ENCODE data around the gene RNASEH2A. TPM values are rescaled to one million over a fixed set of nuclear protein-coding genes. Genes with fewer than 3 reads are reported as not detected.
A peak's percentile ranks its signal among the peaks of the same experiment; 100 is the strongest.

Gene RNASEH2A
- total RNA-seq, result 1 to 10 TPM; 6.6 to 8.7 (median 7.4) TPM
- total RNA-seq (2013), result 11.9 TPM

DNA sequence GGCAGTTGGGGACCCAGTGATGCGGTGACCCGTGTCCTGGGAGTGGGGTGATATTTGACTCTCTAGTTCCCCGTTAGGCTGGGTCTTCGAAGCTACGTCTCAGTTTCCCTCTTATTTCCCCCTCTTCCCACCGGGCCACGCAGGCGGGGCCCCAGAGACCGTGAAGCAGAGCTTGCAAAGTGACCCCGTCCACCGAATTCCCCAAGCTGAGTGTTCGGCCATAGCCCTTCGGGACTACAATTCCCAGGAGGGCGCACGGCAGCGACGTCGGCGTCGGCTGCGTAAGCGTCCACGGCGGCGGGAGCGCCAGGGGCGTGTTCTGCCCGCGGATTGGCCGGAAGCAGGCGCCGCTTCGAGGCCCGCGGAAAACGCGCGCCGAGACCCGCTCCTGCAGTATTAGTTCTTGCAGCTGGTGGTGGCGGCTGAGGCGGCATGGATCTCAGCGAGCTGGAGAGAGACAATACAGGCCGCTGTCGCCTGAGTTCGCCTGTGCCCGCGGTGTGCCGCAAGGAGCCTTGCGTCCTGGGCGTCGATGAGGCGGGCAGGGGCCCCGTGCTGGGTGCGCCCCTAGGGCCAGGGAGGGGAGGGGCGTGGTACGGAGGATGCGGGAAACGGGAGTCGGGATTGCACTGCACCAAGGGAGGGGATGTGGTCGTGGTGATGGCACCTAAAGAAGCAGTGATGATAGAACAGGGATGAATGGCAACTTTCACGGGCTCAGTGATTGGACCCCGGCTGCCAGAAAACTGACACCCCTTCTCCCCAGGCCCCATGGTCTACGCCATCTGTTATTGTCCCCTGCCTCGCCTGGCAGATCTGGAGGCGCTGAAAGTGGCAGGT lies at the start of gene RNASEH2A:
Gene RNASEH2A, plus strand, starts transcription at position 343 of the 840 bp plus-strand sequence. Its CDS starts 90 bp downstream, at position 433.
- Mint-ChIP-seq H3K27ac (peak within 1 kb of the TSS; percentile 83 to 94), H3K36me3 (no peaks in the 10 kb centered on the region), H3K4me3 (peak within 1 kb of the TSS; percentile 93), H3K4me1 (peaks cover 17 to 26% of the 10 kb centered on the region in 2 donors), H3K9me3 (no peaks in the 10 kb centered on the region), H3K27me3 (ENCODE audit: low read depth in 2 of 2) (peaks cover 0 to 5% of the 10 kb centered on the region in 2 donors)
- ATAC-seq (peak; percentile 94 to 98 (median 96)), DNase-seq (peak; percentile 80 to 93)
- H3K27ac ChIP-seq (ENCODE audit: low read length), result peak within 1 kb of the TSS; percentile 72
- intact Hi-C loops (cut with micrococcal nuclease), result loop anchor here (5.0 kb wide), 1 partner anchor 36 kb away; no protein-coding TSS in a partner anchor
- H3K36me3 ChIP-seq (ENCODE audit: control insufficient read depth, insufficient read depth, low read length), result peaks cover 13% of the 10 kb centered on the region
- no peaks in the 10 kb centered on the region for H3K9me3 ChIP-seq (ENCODE audit: control insufficient read depth, insufficient read depth, low read length)
- TF ChIP-seq, protein P1, sequence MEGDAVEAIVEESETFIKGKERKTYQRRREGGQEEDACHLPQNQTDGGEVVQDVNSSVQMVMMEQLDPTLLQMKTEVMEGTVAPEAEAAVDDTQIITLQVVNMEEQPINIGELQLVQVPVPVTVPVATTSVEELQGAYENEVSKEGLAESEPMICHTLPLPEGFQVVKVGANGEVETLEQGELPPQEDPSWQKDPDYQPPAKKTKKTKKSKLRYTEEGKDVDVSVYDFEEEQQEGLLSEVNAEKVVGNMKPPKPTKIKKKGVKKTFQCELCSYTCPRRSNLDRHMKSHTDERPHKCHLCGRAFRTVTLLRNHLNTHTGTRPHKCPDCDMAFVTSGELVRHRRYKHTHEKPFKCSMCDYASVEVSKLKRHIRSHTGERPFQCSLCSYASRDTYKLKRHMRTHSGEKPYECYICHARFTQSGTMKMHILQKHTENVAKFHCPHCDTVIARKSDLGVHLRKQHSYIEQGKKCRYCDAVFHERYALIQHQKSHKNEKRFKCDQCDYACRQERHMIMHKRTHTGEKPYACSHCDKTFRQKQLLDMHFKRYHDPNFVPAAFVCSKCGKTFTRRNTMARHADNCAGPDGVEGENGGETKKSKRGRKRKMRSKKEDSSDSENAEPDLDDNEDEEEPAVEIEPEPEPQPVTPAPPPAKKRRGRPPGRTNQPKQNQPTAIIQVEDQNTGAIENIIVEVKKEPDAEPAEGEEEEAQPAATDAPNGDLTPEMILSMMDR (IDR thresholded peaks at IDR 0.05), result no peak
- peaks cover 27% of the 10 kb centered on the region for H3K4me1 ChIP-seq (ENCODE audit: control insufficient read depth, insufficient read depth, low read length)
- peaks cover 4% of the 10 kb centered on the region for H3K27me3 ChIP-seq (ENCODE audit: control insufficient read depth, insufficient read depth, low read length)
- H3K4me3 ChIP-seq (ENCODE audit: low read length), result peak within 1 kb of the TSS; percentile 93
- 4% methylated on average over 64 of the region's 66 CpGs for WGBS (ENCODE audit: insufficient coverage)

DNA sequence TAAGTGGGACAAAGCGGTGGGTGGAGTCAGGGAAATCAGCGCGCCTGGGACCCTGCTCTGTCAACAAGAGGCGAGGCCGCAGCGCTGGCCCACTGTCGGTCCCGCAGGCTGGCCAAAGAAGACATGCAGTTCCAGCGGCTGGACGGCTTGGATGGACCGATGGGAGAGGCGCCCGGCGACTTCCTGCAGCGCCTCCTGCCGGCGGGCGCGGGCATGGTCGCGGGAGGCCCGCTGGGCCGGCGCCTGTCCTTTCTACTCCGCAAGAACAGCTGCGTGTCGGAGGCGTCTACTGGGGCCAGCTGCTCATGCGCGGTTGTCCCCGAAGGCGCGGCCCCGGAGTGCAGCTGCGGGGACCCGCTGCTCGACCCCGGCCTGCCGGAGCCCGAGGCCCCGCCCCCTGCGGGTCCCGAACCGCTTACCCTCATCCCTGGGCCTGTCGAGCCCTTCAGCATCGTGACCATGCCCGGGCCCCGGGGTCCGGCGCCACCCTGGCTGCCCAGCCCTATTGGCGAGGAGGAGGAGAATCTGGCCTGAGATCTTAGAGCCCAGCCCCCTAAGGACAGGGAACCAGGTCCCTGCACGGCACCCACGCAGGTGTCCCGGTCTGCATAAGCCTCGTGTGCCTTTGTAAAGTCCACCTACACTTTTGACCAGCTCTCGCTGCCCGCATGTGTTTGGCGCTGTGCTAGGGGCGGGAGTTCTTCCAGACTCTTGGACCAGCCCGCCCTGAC lies 48.7 kb upstream of the RNASEH2A start:
- Mint-ChIP-seq H3K9me3 (no peaks in the 10 kb centered on the region), H3K27ac (no peak overlapping the region), H3K27me3 (ENCODE audit: low read depth in 2 of 2) (peaks cover 0 to 9% of the 10 kb centered on the region in 2 donors), H3K4me1 (peaks cover 0 to 5% of the 10 kb centered on the region in 2 donors), H3K36me3 (no peaks in the 10 kb centered on the region), H3K4me3 (no peak overlapping the region)
- Histone ChIP-seq H3K9me3 (ENCODE audit: control insufficient read depth, insufficient read depth, low read length) (no peaks in the 10 kb centered on the region), H3K4me3 (ENCODE audit: low read length) (no peak overlapping the region), H3K4me1 (ENCODE audit: control insufficient read depth, insufficient read depth, low read length) (peaks cover 9% of the 10 kb centered on the region), H3K27ac (ENCODE audit: low read length) (no peak overlapping the region), H3K27me3 (ENCODE audit: control insufficient read depth, insufficient read depth, low read length) (peaks cover 2% of the 10 kb centered on the region), H3K36me3 (ENCODE audit: control insufficient read depth, insufficient read depth, low read length) (no peaks in the 10 kb centered on the region)
- TF ChIP-seq, protein P1 (IDR thresholded peaks at IDR 0.05), result peak; percentile 83
- ATAC-seq, result peak; percentile 80 to 83 (median 82)
- WGBS (ENCODE audit: insufficient coverage), result 13% methylated on average over 60 of the region's 60 CpGs
- peak; percentile 70 to 77 for DNase-seq
- intact Hi-C loops (cut with micrococcal nuclease), result loop anchor here (1.0 to 2.0 kb wide), 2 partner anchors 41 to 193 kb away; no protein-coding TSS in a partner anchor

DNA sequence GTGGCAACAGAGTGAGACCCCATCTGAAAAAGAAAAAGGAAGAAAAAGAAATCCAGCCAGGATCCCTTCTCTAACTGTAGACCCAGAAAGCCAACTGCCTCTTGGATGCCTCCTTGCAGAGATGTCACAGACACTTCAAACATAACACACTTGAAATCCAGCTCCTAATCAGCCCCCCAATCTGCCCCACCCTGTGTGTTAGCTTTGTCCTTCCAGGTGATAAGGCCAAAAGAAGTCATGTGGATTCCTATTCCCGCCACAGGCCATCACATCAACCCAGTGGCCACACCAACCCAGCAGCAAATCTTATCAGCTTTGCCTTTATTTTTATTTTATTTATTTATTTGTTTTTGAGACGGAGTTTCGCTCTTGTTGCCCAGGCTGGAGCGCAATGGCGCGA lies 46.7 kb upstream of the RNASEH2A start:
- Histone ChIP-seq H3K4me1 (ENCODE audit: control insufficient read depth, insufficient read depth, low read length) (peaks cover 9% of the 10 kb centered on the region), H3K9me3 (ENCODE audit: control insufficient read depth, insufficient read depth, low read length) (no peaks in the 10 kb centered on the region), H3K36me3 (ENCODE audit: control insufficient read depth, insufficient read depth, low read length) (no peaks in the 10 kb centered on the region), H3K4me3 (ENCODE audit: low read length) (no peak overlapping the region), H3K27me3 (ENCODE audit: control insufficient read depth, insufficient read depth, low read length) (peaks cover 2% of the 10 kb centered on the region), H3K27ac (ENCODE audit: low read length) (no peak overlapping the region)
- no peak for DNase-seq
- H3K27ac Mint-ChIP-seq, result no peak overlapping the region
- 92% methylated on average over 1 of the region's 6 CpGs for WGBS (ENCODE audit: insufficient coverage)
- intact Hi-C loops (cut with micrococcal nuclease), result loop anchor here (1.0 kb wide), 1 partner anchor 88 kb away; no protein-coding TSS in a partner anchor
- peaks cover 0 to 5% of the 10 kb centered on the region in 2 donors for H3K4me1 Mint-ChIP-seq
- no peak for ATAC-seq
- H3K4me3 Mint-ChIP-seq, result no peak overlapping the region
- H3K27me3 Mint-ChIP-seq (ENCODE audit: low read depth in 2 of 2), result peaks cover 0 to 6% of the 10 kb centered on the region in 2 donors
- no peaks in the 10 kb centered on the region for H3K36me3 Mint-ChIP-seq
- TF ChIP-seq, protein P1 (IDR thresholded peaks at IDR 0.05), result no peak
- H3K9me3 Mint-ChIP-seq, result no peaks in the 10 kb centered on the region

Measured in natural killer cell (primary cell).